C4-2B (cell line): ENCODE results near the gene SLC6A11.

Experiments used
- H3K27ac ChIP-seq: fragments of 450-650 bp; 2 replicates; pipeline ENCODE4 v1.5.1; 2017
- CTCF ChIP-seq: fragments of 450-650 bp; conservative IDR thresholded peaks from 2 replicates; pipeline ENCODE4 v1.5.1; 2017; ENCODE audit warnings: mild to moderate bottlenecking
- ZFX ChIP-seq: fragments of 450-650 bp; IDR thresholded peaks from 2 replicates; pipeline ENCODE4 v1.6.1; 2017

SLC6A11 gene

GRCh38 chr3:10843378-10843777 lies 27.4 kb downstream of the SLC6A11 start:
- TF ChIP-seq CTCF (no peak), ZFX (no peak)
- H3K27ac ChIP-seq: no peak overlapping the region

GRCh38 chr3:10845001-10845761 lies 29.2 kb downstream of the SLC6A11 start:
- TF ChIP-seq ZFX: no peak
- no peak for TF ChIP-seq CTCF
- H3K27ac ChIP-seq: no peak overlapping the region

- TF ChIP-seq CTCF (no peak), ZFX (no peak)
- H3K27ac ChIP-seq: no peak overlapping the region
These were observed 30.0 kb downstream of the SLC6A11 start for GRCh38 chr3:10845839-10846656.

GRCh38 chr3:10846657-10846975 lies 30.6 kb downstream of the SLC6A11 start:
- no peak for TF ChIP-seq ZFX
- TF ChIP-seq CTCF: no peak
- no peak overlapping the region for H3K27ac ChIP-seq

- H3K27ac ChIP-seq: no peak overlapping the region
- no peak for TF ChIP-seq ZFX
- TF ChIP-seq CTCF: no peak
These were observed 32.2 kb downstream of the SLC6A11 start for GRCh38 chr3:10848261-10848660.

GRCh38 chr3:10852066-10852808 lies 36.2 kb downstream of the SLC6A11 start:
- H3K27ac ChIP-seq: no peak overlapping the region
- TF ChIP-seq ZFX: no peak
- no peak for TF ChIP-seq CTCF
